Cardiac atrium fibroblast (primary cell): ENCODE data around the gene ORM2. TPM values are rescaled to one million over a fixed set of nuclear protein-coding genes. Genes with fewer than 3 reads are reported as not detected.

ENCODE experiments used
- total RNA-seq: library from RNA; depleted of rRNA; stranded (reverse); fragments of >200 nt; gene quantifications from 2 replicates; pipeline ENCODE4 v1.2.3, GENCODE V29; 2015

Gene ORM2
- not detected in 2 replicates for total RNA-seq

GRCh38 chr9:114329625-114330022, at the start of gene ORM2:
TSS of gene ORM2 (plus strand) at chr9:114329869. CDS start at chr9:114329905, 36 bp downstream.

GRCh38 chr9:114322831-114323531, 6.7 kb upstream of the ORM2 start, which contains the start of gene ORM1:
TSS of gene ORM1 (plus strand) at chr9:114323098. CDS start at chr9:114323134, 36 bp downstream.

Other genes starting within 250 kb of the ORM2 start
- not detected in 2 replicates for gene KIF12, start 230.6 kb upstream of the ORM2 start, total RNA-seq
- gene COL27A1, start 174.3 kb upstream of the ORM2 start, total RNA-seq = 5.8 and 10.3 TPM in 2 replicates
- gene ORM1, start 6.8 kb upstream of the ORM2 start, total RNA-seq = not detected in 2 replicates
- gene AKNA, start 58.1 kb downstream of the ORM2 start, total RNA-seq = 6.5 and 9.2 TPM in 2 replicates
- gene WHRN, start 175.6 kb downstream of the ORM2 start, total RNA-seq = 1.8 and 2.4 TPM in 2 replicates